Measurements from ENCODE around the gene SF3B2.

The SF3B2 gene

GRCh38 chr11:66050581-66051231 is 1.5 kb upstream of the SF3B2 start:
- DNase-seq (ENCODE audit: low read depth), result no peak

GRCh38 chr11:66051371-66051765 is 796 bp upstream of the SF3B2 start:
- no peak for DNase-seq (ENCODE audit: low read depth)

DNA sequence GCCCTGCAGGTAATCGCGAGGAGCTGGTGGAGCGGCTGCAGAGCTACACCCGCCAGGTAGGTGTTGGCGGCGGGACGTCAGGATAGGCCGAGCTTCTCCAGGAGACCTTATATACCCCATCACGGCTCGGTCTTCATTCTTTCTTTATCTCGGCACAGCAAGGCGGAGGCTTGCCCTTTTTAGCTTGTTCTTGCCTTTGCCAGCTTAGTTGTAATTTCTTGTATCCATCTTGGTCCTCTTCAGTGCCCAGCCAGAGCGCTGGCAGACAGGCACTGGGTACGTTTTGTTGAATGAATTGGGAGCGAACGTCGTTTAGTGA is 459 bp downstream of the SF3B2 start:
- no peak for DNase-seq (ENCODE audit: low read depth)

DNA sequence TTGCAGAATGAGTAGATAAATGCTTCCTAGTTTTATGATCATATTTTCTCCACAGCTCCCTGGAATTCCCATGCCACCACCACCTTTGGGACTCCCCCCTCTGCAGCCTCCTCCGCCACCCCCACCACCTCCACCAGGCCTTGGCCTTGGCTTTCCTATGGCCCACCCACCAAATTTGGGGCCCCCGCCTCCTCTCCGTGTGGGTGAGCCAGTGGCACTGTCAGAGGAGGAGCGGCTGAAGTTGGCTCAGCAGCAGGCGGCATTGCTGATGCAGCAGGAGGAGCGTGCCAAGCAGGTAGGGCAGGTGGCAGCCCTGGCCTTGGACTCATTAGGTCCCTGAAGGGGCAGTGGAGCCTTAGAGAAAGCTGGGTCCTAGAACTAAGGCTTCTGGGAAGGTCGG is 2.9 kb downstream of the SF3B2 start:
- DNase-seq (ENCODE audit: low read depth), result no peak

- no peak for DNase-seq (ENCODE audit: low read depth)
Measured at GRCh38 chr11:66056501-66056900, 4.3 kb downstream of the SF3B2 start.

- no peak for DNase-seq (ENCODE audit: low read depth)
Measured at GRCh38 chr11:66059966-66060680, 8.0 kb downstream of the SF3B2 start.

DNA sequence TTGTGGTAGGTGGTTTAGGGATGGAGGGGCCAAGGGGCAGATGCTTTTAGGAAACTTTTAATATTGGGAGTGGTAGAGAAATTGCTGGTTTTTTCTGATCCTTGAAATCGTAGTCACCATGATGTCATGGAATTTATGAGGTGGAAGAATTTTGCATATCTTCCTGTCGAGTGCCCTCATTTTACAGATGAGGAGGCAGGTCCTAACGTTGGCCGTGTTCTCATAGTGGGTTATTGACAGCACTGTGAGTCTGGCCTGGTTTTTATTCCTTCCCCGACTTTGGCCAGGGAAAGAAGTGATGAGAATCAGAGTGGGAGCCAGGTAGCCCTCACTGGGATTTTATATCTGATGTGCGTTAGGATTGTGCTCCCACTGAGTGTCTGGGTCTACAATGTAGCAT is 9.1 kb downstream of the SF3B2 start:
- DNase-seq (ENCODE audit: low read depth), result no peak

DNA sequence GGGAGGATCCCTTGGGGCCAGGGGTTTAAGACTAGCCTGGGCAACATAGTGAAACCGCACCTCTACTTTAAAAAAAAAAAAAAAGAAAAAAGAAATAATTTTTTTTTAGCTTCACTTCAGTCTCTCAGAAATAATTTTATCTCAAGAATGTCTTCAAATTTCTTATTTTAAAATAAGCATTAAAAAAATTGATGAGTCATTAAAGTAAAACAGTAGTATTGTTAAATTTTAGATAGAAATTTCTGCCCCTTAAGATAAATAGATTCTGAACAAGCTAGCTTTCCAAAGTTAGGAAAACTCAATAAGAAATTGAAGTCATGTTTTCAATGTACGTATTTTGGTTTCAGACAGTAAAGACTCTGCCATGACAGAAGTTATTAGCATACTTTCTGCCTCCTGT is 10.2 kb downstream of the SF3B2 start:
- no peak for DNase-seq (ENCODE audit: low read depth)

GRCh38 chr11:66063900-66064299 is 11.7 kb downstream of the SF3B2 start:
- DNase-seq (ENCODE audit: low read depth), result no peak

GRCh38 chr11:66064571-66064970 is 12.4 kb downstream of the SF3B2 start:
- DNase-seq (ENCODE audit: low read depth), result no peak

GRCh38 chr11:66066751-66067150 is 14.6 kb downstream of the SF3B2 start:
- DNase-seq (ENCODE audit: low read depth), result no peak

DNA sequence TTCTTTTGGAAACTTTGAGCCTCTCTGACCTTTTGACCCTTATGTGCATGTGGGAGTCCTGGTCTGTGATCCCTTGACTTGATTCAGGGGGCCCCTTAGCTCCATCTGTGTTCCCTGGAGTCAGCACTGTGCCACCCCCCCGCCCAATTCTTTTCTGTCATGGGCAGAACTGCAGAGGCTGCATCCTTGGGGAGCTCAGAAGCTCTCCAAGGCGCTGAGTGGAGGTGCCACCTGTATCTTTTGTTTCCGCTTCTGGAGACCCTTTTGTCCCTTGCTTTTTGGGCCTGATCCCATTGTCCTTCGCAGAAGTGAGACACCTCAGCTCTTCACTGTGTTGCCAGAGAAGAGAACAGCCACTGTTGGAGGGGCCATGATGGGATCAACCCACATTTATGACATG is 15.5 kb downstream of the SF3B2 start:
- no peak for DNase-seq (ENCODE audit: low read depth)

- DNase-seq (ENCODE audit: low read depth), result peak; percentile 40
Measured at GRCh38 chr11:66068154-66068821, 16.1 kb downstream of the SF3B2 start.

- DNase-seq (ENCODE audit: low read depth), result peak; percentile 32
Measured at GRCh38 chr11:66068923-66069714, 17.0 kb downstream of the SF3B2 start.

DNA sequence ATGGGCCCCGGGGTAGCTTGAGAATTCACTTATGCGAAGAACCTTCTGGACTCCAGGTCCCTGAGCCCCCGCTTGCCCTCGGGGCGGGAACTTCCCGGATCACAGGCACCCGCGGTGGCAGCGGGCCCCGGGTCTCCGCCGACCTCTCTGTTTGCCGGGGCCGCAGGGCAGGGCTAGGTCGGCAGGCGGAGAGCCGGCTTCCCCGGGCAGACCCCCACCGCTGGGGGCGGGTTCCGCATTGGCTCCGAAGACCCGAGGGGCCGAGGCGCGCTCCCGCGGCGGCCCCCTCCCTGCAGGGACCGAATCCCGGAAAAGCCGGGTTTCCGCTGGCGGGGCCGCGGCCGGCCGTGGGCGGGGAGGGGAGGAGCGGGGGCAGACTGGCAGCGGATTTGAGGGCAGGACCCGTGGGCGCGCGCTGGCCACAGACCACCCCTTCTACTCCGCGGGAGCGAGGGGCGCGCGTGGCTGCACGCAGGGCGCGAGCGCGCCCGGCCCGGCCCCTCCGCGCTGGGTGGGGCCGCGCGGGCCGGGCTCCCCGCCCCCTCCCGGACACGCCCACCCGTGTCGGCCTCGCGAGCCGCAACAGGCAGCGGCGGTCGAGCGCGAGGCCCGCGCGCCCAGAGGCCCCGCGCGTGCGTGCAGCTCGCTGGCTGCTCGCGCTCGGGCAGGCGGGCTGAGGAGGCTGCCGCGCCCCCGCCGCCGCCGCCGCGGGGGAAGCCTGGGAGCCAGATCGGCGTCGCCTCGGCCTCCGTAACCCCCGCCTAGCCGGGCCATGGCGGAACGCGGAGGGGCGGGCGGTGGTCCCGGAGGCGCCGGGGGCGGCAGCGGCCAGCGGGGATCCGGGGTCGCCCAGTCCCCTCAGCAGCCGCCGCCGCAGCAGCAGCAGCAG is 17.8 kb downstream of the SF3B2 start, which contains the start of gene PACS1:
TSS of gene PACS1 (plus strand) at position 558 of the 889 bp plus-strand sequence. CDS start at position 773, 215 bp downstream.
- peak; percentile 72 for DNase-seq (ENCODE audit: low read depth)

GRCh38 chr11:66070604-66071380 is 18.6 kb downstream of the SF3B2 start:
- DNase-seq (ENCODE audit: low read depth), result no peak

- no peak for DNase-seq (ENCODE audit: low read depth)
Measured at GRCh38 chr11:66071381-66071801, 19.2 kb downstream of the SF3B2 start.

- DNase-seq (ENCODE audit: low read depth), result no peak
Measured at GRCh38 chr11:66072081-66072480, 19.9 kb downstream of the SF3B2 start.

DNA sequence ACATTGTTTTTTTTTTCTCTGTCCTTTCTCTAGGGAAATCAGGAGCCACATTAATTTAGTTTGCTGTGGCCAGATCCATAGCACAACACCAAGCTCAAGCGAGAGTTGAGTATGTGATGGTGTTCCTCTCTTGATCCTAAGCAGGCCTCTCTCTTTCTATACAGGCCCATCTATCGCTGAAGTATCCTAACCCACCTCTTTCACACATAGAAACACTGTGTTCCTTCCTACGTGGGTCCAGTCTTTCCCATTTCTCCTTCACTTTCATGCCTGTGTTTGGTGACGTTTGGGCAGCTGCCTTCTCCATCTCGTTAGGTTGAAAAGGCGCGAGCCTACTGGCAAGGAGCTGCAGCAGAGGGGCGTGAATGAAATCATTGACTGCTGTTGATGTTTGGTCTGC is 20.4 kb downstream of the SF3B2 start:
- DNase-seq (ENCODE audit: low read depth), result no peak

DNA sequence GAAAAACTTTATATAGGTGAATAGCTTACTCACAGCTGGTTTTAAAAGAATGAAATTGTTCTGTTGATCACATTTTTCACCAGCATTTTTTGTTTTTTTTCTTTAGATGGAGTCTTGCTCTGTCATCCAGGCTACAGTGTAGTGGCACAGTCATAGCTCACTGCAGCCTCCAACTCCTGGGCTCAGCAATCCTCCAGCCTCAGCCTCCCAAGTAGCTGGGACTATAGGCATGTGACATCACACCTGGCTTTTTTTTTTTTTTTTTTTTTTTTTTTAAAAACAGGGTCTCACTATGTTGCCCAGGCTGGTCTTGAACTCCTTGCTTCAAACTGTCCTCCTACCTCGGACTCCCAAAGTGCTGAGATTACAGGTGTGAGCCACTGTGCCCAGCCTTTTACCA is 21.5 kb downstream of the SF3B2 start:
- no peak for DNase-seq (ENCODE audit: low read depth)

DNA sequence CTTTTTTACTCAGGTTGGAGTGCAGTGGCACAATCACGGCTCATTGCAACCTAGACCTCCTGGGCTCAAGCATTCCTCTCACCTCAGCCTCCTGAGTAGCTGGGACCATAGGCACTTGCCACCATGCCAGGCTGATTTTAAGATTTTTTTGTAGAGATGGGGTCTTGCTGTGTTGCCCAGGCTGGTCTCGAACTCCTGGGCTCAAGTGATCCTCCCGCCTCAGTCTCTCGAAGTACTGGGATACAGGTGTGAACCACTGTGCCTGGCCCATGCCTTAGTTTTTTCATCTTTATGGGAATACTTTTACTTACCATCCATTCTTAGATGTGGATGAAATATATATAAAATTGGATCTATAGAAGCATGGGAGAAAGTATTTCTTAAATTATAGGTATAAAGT is 23.1 kb downstream of the SF3B2 start:
- DNase-seq (ENCODE audit: low read depth), result no peak
